H1 (cell line): Measurements from ENCODE around the gene AADAC. TPM values are rescaled to one million over a fixed set of nuclear protein-coding genes. Genes with fewer than 3 reads are reported as not detected.

ENCODE experiments used
- CTCF ChIA-PET: fragments of 300-600 bp; sonication (Branson Sonifier 250); formaldehyde crosslinking; loops from one replicate; lab custom pipeline; 2021; ENCODE audit not compliant: partially characterized antibody; lab: Charles Lee
- POLR2A ChIA-PET: fragments of 300-600 bp; sonication (Branson Sonifier 250); formaldehyde crosslinking; loops from one replicate; lab custom pipeline; 2021; ENCODE audit warnings: inconsistent platforms; ENCODE audit not compliant: partially characterized antibody; lab: Charles Lee
- DNase-seq, 2 experiments: peaks; one replicate each; pipeline versions ENCODE4 v3.0.0 to v3.0.0-alpha.2; 2010 to 2022; ENCODE audit warnings: low spot score in 2 of 2, low read depth in 1 of 2, mixed read lengths in 1 of 2
- FAIRE-seq: peaks from 2 replicates; lab custom pipeline; 2011; peaks lifted over from hg19 to GRCh38; lab: Jason Lieb, UNC
- H2AFZ ChIP-seq: 2 replicates; pipeline ENCODE4 v1.8.1; 2012; ENCODE audit warnings: low read length, inconsistent platforms
- H2AK5ac ChIP-seq: 2 replicates; pipeline ENCODE4 v1.6.1; 2013; ENCODE audit warnings: low read depth, low read length
- H2BK120ac ChIP-seq: replicated peaks from 2 replicates; pipeline ENCODE3; 2013; ENCODE audit warnings: low read depth, low read length, inconsistent platforms
- H2BK12ac ChIP-seq: 2 replicates; pipeline ENCODE4 v1.6.1; 2013; ENCODE audit warnings: low read depth, low read length
- H2BK15ac ChIP-seq: 2 replicates; pipeline ENCODE4 v1.6.1; 2013; ENCODE audit warnings: low read length
- H2BK20ac ChIP-seq: 2 replicates; pipeline ENCODE4 v1.6.1; 2013; ENCODE audit warnings: low read length
- H2BK5ac ChIP-seq: 2 replicates; pipeline ENCODE4 v1.6.1; 2013; ENCODE audit warnings: low read depth, low read length
- H3K14ac ChIP-seq: 2 replicates; pipeline ENCODE4 v1.6.1; 2013; ENCODE audit warnings: inconsistent platforms; ENCODE audit not compliant: insufficient read length
- H3K18ac ChIP-seq: 2 replicates; pipeline ENCODE4 v1.6.1; 2013; ENCODE audit warnings: low read length; ENCODE audit errors: extremely low read depth
- H3K23ac ChIP-seq: 2 replicates; pipeline ENCODE4 v1.6.1; 2013; ENCODE audit warnings: inconsistent platforms; ENCODE audit not compliant: insufficient read length
- H3K23me2 ChIP-seq: 2 replicates; pipeline ENCODE4 v1.6.1; 2013; ENCODE audit warnings: low read depth, low read length
- H3K27ac ChIP-seq: 2 replicates; pipeline ENCODE4 v1.6.1; 2011; ENCODE audit warnings: low read depth, low read length, inconsistent platforms
- H3K27me3 ChIP-seq, 4 experiments: replicated peaks in 1 of 4; 1 replicate in 1 of 4; 2 replicates in 3 of 4; pipeline versions ENCODE4 v1.6.1 to v1.8.1; 2011 to 2013; ENCODE audit warnings: low read length in 3 of 4, mild to moderate bottlenecking in 3 of 4, inconsistent platforms in 2 of 4, mixed read lengths in 2 of 4, moderate library complexity in 1 of 4; ENCODE audit not compliant: control insufficient read depth in 3 of 4, insufficient read depth in 3 of 4; ENCODE audit errors: extremely low read depth in 1 of 4
- H3K36me3 ChIP-seq, 4 experiments: 2 replicates each; pipeline versions ENCODE4 v1.6.1 to v1.8.1; 2011 to 2013; ENCODE audit warnings: mild to moderate bottlenecking in 4 of 4, low read length in 3 of 4, moderate library complexity in 2 of 4, control low read depth in 1 of 4, inconsistent platforms in 1 of 4; ENCODE audit not compliant: insufficient read depth in 4 of 4, control insufficient read depth in 2 of 4
- H3K4ac ChIP-seq: replicated peaks from 2 replicates; pipeline ENCODE3; 2013; ENCODE audit warnings: low read length, low read depth, mixed read lengths, inconsistent platforms; ENCODE audit not compliant: insufficient read length
- H3K4me1 ChIP-seq, 4 experiments: replicated peaks in 1 of 4; 1 replicate in 1 of 4; 2 replicates in 3 of 4; pipeline versions ENCODE4 v1.6.1 to v1.8.1; 2011 to 2013; ENCODE audit warnings: low read length in 3 of 4, inconsistent platforms in 2 of 4, mixed read lengths in 1 of 4; ENCODE audit not compliant: insufficient read depth in 4 of 4, control insufficient read depth in 3 of 4
- H3K4me2 ChIP-seq, 2 experiments: 2 replicates each; pipeline versions ENCODE4 v1.6.1 to v1.8.1; 2011 to 2013; ENCODE audit warnings: low read depth in 2 of 2, low read length in 2 of 2, control low read depth in 1 of 2, inconsistent platforms in 1 of 2, mild to moderate bottlenecking in 1 of 2; ENCODE audit not compliant: insufficient read depth in 1 of 2
- H3K4me3 ChIP-seq, 4 experiments: fragments of 200-600, 300-600 bp in 1 of 4; sonication (generic), shearing (Covaris generic), sonication (Bioruptor Twin) in 1 of 4; 2 replicates each; pipeline versions ENCODE4 v1.5.1 to v1.8.1; 2011 to 2016; ENCODE audit warnings: low read length in 4 of 4, low read depth in 3 of 4, control low read depth in 2 of 4, inconsistent platforms in 2 of 4, mild to moderate bottlenecking in 2 of 4, mixed read lengths in 1 of 4, moderate library complexity in 1 of 4; ENCODE audit not compliant: insufficient read depth in 2 of 4; ENCODE audit errors: extremely low read depth in 1 of 4
- H3K56ac ChIP-seq: replicated peaks from 2 replicates; pipeline ENCODE3; 2013; ENCODE audit warnings: low read depth, mild to moderate bottlenecking, mixed read lengths, low read length, inconsistent platforms; ENCODE audit not compliant: insufficient read length
- H3K79me1 ChIP-seq: 2 replicates; pipeline ENCODE4 v1.6.1; 2013; ENCODE audit warnings: low read depth, low read length, control low read depth
- H3K79me2 ChIP-seq, 2 experiments: 2 replicates each; pipeline versions ENCODE4 v1.6.1 to v1.8.1; 2012 to 2013; ENCODE audit warnings: low read length in 2 of 2, mild to moderate bottlenecking in 2 of 2, inconsistent platforms in 1 of 2; ENCODE audit not compliant: insufficient read depth in 2 of 2, control insufficient read depth in 1 of 2
- H3K9ac ChIP-seq, 4 experiments: replicated peaks in 1 of 4; 1 replicate in 1 of 4; 2 replicates in 3 of 4; pipeline versions ENCODE4 v1.6.1 to v1.8.1; 2011 to 2013; ENCODE audit warnings: low read depth in 3 of 4, low read length in 3 of 4, control low read depth in 2 of 4, mild to moderate bottlenecking in 2 of 4, moderate library complexity in 2 of 4, inconsistent platforms in 1 of 4; ENCODE audit errors: extremely low read depth in 1 of 4
- H3K9me3 ChIP-seq, 2 experiments: 2 replicates each; pipeline versions ENCODE4 v1.6.1 to v1.8.1; 2012 to 2013; ENCODE audit warnings: mild to moderate bottlenecking in 2 of 2, moderate library complexity in 2 of 2, control low read depth in 1 of 2, inconsistent platforms in 1 of 2, low read depth in 1 of 2, low read length in 1 of 2, mixed read lengths in 1 of 2; ENCODE audit not compliant: insufficient read depth in 2 of 2
- H4K20me1 ChIP-seq, 2 experiments: replicated peaks in 1 of 2; 2 replicates each; pipeline versions ENCODE3 to v1.8.1; 2011 to 2013; ENCODE audit warnings: inconsistent platforms in 2 of 2, low read length in 2 of 2, mild to moderate bottlenecking in 1 of 2; ENCODE audit not compliant: insufficient read depth in 2 of 2, control insufficient read depth in 1 of 2
- H4K5ac ChIP-seq: 2 replicates; pipeline ENCODE4 v1.6.1; 2013; ENCODE audit warnings: low read length, low read depth, mixed read lengths, inconsistent platforms; ENCODE audit not compliant: insufficient read length
- H4K8ac ChIP-seq: 2 replicates; pipeline ENCODE4 v1.8.0; 2013; ENCODE audit warnings: mild to moderate bottlenecking, moderate library complexity, low read length, inconsistent platforms; ENCODE audit not compliant: insufficient read depth; ENCODE audit errors: extremely low read depth
- H4K91ac ChIP-seq: replicated peaks from 2 replicates; pipeline ENCODE3; 2013; ENCODE audit warnings: low read length, mixed read lengths, inconsistent platforms; ENCODE audit not compliant: insufficient read length
- ASH2L ChIP-seq: fragments of 200-600, 300-600 bp; sonication (generic); IDR thresholded peaks from one replicate; pipeline ENCODE4 v1.7.1; 2017; ENCODE audit warnings: low read length
- GABPA ChIP-seq: IDR thresholded peaks from 2 replicates; pipeline ENCODE4 v1.6.1; 2011; ENCODE audit warnings: mild to moderate bottlenecking, low read length, moderate library complexity, borderline replicate concordance; ENCODE audit not compliant: insufficient read depth
- GTF2F1 ChIP-seq: IDR thresholded peaks from 2 replicates; pipeline ENCODE4 v1.6.1; 2012; ENCODE audit warnings: low read depth, low read length, improper control_type of control experiment, borderline replicate concordance
- PHF8 ChIP-seq: fragments of 200-600 bp; sonication (generic); conservative IDR thresholded peaks from 2 replicates; pipeline ENCODE4 v1.7.1; 2012; ENCODE audit warnings: low read depth, mild to moderate bottlenecking, inconsistent platforms, low read length, moderate library complexity
- RAD21 ChIP-seq, 2 experiments: IDR thresholded peaks in 1 of 2; conservative IDR thresholded peaks in 1 of 2; 2 replicates each; pipeline ENCODE4 v1.6.1; 2011; ENCODE audit warnings: low read depth in 2 of 2, low read length in 2 of 2, improper control_type of control experiment in 1 of 2, inconsistent platforms in 1 of 2, mild to moderate bottlenecking in 1 of 2, moderate library complexity in 1 of 2
- RXRA ChIP-seq: IDR thresholded peaks from 2 replicates; pipeline ENCODE4 v1.6.1; 2011; ENCODE audit warnings: low read depth, mild to moderate bottlenecking, low read length, moderate library complexity; ENCODE audit not compliant: insufficient read depth
- SIRT6 ChIP-seq: IDR thresholded peaks from one replicate; pipeline ENCODE4 v1.7.1; 2012; ENCODE audit warnings: low read length, inconsistent platforms
- SP1 ChIP-seq: IDR thresholded peaks from 2 replicates; pipeline ENCODE4 v1.6.1; 2011; ENCODE audit warnings: low read depth, low read length
- TEAD4 ChIP-seq: IDR thresholded peaks from 2 replicates; pipeline ENCODE4 v1.6.1; 2012; ENCODE audit warnings: low read depth, low read length, inconsistent platforms, mixed read lengths
- WGBS, 2 experiments: shearing (Covaris generic) in 1 of 2; methylation state at CpG; one replicate each; pipeline versions ENCODE4 v1.1.6 to v1.1.7; 2013 to 2015; ENCODE audit warnings: low lambda C conversion rate in 2 of 2, mixed read lengths in 2 of 2, inconsistent platforms in 1 of 2, low coverage in 1 of 2, missing lambda C conversion rate in 1 of 2; ENCODE audit not compliant: insufficient replicate concordance in 2 of 2, insufficient coverage in 1 of 2, insufficient read length in 1 of 2; ENCODE audit errors: extremely low coverage in 1 of 2, missing lambda C conversion rate in 1 of 2; 5-methylcytosine and 5-hydroxymethylcytosine counted together
- polyA plus RNA-seq, 7 experiments: library from polyadenylated mRNA; depleted of rRNA in 3 of 7; stranded (reverse) in 5 of 7; unstranded in 2 of 7; fragments of >200 nt in 5 of 7; fragments of 200-250 nt in 2 of 7; gene quantifications; 1 replicate in 5 of 7; 2 replicates in 1 of 7; 4 replicates in 1 of 7; pipeline versions ENCODE4 v1.2.1 to v1.2.3, GENCODE V29; 2011 to 2013; ENCODE audit warnings: missing spikeins in 2 of 7, mixed read lengths in 2 of 7
- total RNA-seq: library from RNA; stranded (reverse); fragmentation: NEBNext Ultra II Directional; extraction: Animal tissue kit (Norgen Biotek cat#: 25700); gene quantifications from 2 replicates; pipeline ENCODE4 v1.2.1, GENCODE V29; 2021

The AADAC gene
- total and polyA plus RNA-seq, 2 of the 8 experiments (the other 6 are each of a cell fraction or from before 2014, with no cell fraction given): not detected

GRCh38 chr3:151877269-151877668, 63.4 kb downstream of the AADAC start:
- no peaks in the 10 kb centered on the region for H3K4me1 ChIP-seq
- no peaks in the 10 kb centered on the region for H3K79me1 ChIP-seq
- no peaks in the 10 kb centered on the region for H3K27me3 ChIP-seq
- no peaks in the 10 kb centered on the region for H4K20me1 ChIP-seq
- no peaks in the 10 kb centered on the region for H3K9me3 ChIP-seq
- no peak overlapping the region for H3K4ac ChIP-seq
- no peaks in the 10 kb centered on the region for H3K23me2 ChIP-seq
- H3K79me2 ChIP-seq: no peaks in the 10 kb centered on the region
- CTCF ChIA-PET: no interaction called here
- H3K4me2 ChIP-seq: no peak overlapping the region
- no peak overlapping the region for H2BK5ac ChIP-seq
- H3K36me3 ChIP-seq: no peaks in the 10 kb centered on the region
- no peak for FAIRE-seq
- H2BK120ac ChIP-seq: no peak overlapping the region
- H2AFZ ChIP-seq: no peak overlapping the region
- no peak overlapping the region for H3K56ac ChIP-seq
- H2BK20ac ChIP-seq: no peak overlapping the region
- no peak overlapping the region for H3K27ac ChIP-seq
- H4K5ac ChIP-seq: no peak overlapping the region
- H3K18ac ChIP-seq: no peak overlapping the region
- no peak overlapping the region for H3K4me3 ChIP-seq
- no peak for DNase-seq
- no peak for TF ChIP-seq RAD21 (IDR thresholded peaks at IDR 0.05 in 1 of 2, conservative IDR thresholded peaks at IDR 0.05 in 1 of 2; ENCODE audit: low read depth in 2 of 2, low read length in 2 of 2)
- TF ChIP-seq RXRA: no peak
- TF ChIP-seq PHF8: no peak
- TF ChIP-seq ASH2L: no peak
- TF ChIP-seq GTF2F1: no peak
- TF ChIP-seq TEAD4: no peak
- TF ChIP-seq SP1: no peak
- TF ChIP-seq SIRT6: no peak
- no peak for TF ChIP-seq GABPA
- TF ChIP-seq, all 59 proteins: peak for 0
- Histone ChIP-seq H2BK15ac (no peak overlapping the region), H3K14ac (no peak overlapping the region), H4K91ac (no peak overlapping the region), H3K9ac (no peak overlapping the region), H2AK5ac (no peak overlapping the region), H2BK12ac (no peak overlapping the region), H4K8ac (no peak overlapping the region), H3K23ac (no peak overlapping the region)
- POLR2A ChIA-PET: no interaction called here
- 92% methylated on average over 2 of the region's 2 CpGs; no CpG with 5 or more reads in 1 of the 2 experiments for WGBS, 2 experiments
